Tibial artery (tissue), 4 donors: Measurements from ENCODE around the gene CELA2B.
"Not testable (repeated sequence)": the region's sequence is repeated elsewhere in the genome, so short reads cannot be mapped to it uniquely, and the experiment has no call there.

ENCODE experiments used
- DNase-seq, 2 donors: peaks; one replicate each; pipeline ENCODE4 v3.0.0-alpha.2; 2019
- H3K27ac ChIP-seq, 2 donors: fragments of 200-600 bp; sonication (generic) in 1 of 2; 1 replicate in 1 of 2; 2 replicates in 1 of 2; pipeline ENCODE4 v1.5.1; 2018 to 2019; ENCODE audit warnings: mild to moderate bottlenecking in 1 of 2
- H3K27me3 ChIP-seq, 2 donors: fragments of 200-600 bp; sonication (generic) in 1 of 2; one replicate each; pipeline versions ENCODE4 v1.5.1 to v1.6.0; 2016 to 2019
- H3K36me3 ChIP-seq, 3 donors: fragments of 200-600 bp; sonication (generic) in 2 of 3; one replicate each; pipeline ENCODE4 v1.5.1; 2016 to 2019; ENCODE audit warnings: mild to moderate bottlenecking in 2 of 3
- H3K4me1 ChIP-seq, 4 donors: fragments of 200-600 bp; sonication (generic) in 2 of 4; 1 replicate in 3 of 4; 2 replicates in 1 of 4; pipeline ENCODE4 v1.5.1; 2016 to 2019
- H3K4me3 ChIP-seq, 2 donors: fragments of 200-600 bp; sonication (generic) in 1 of 2; 1 replicate in 1 of 2; 2 replicates in 1 of 2; pipeline ENCODE4 v1.5.1; 2018 to 2019; ENCODE audit warnings: mild to moderate bottlenecking in 2 of 2
- H3K9me3 ChIP-seq, 3 donors: fragments of 200-600 bp; sonication (generic) in 1 of 3; one replicate each; pipeline ENCODE4 v1.5.1; 2016 to 2019
- CTCF ChIP-seq, 2 experiments: fragments of 200-600 bp in 1 of 2; fragments of 450-650 bp in 1 of 2; IDR thresholded peaks; one replicate each; pipeline ENCODE4 v1.5.1; 2017 to 2019; ENCODE audit warnings: antibody characterized with exemption in 2 of 2, mild to moderate bottlenecking in 1 of 2, moderate library complexity in 1 of 2
- intact Hi-C: fragments of 100-400 bp; cut with DNase I; formaldehyde crosslinking; loops from one replicate; pipeline ENCODE4 v1.15.0; 2023; ENCODE audit warnings: low total_unique reads

Gene CELA2B

GRCh38 chr1:15472587-15472986 lies 3.3 kb upstream of the CELA2B start:
- Histone ChIP-seq H3K4me3 (no peak overlapping the region), H3K9me3 (no peaks in the 10 kb centered on the region), H3K27ac (no peak overlapping the region), H3K27me3 (no peaks in the 10 kb centered on the region), H3K4me1 (no peaks in the 10 kb centered on the region), H3K36me3 (no peaks in the 10 kb centered on the region)
- TF ChIP-seq CTCF (IDR thresholded peaks at IDR 0.05): no peak
- no peak for DNase-seq
- intact Hi-C loops: no loop called here

- H3K27ac ChIP-seq: no peak overlapping the region
- H3K36me3 ChIP-seq: no peaks in the 10 kb centered on the region
- H3K4me3 ChIP-seq: no peak overlapping the region
- intact Hi-C loops: no loop called here
- TF ChIP-seq CTCF (IDR thresholded peaks at IDR 0.05): no peak
- H3K4me1 ChIP-seq: no peaks in the 10 kb centered on the region
- H3K9me3 ChIP-seq: no peaks in the 10 kb centered on the region
- H3K27me3 ChIP-seq: no peaks in the 10 kb centered on the region
- DNase-seq: no peak
Observed at GRCh38 chr1:15476927-15477326, 1.0 kb downstream of the CELA2B start.

- no peak for TF ChIP-seq CTCF (IDR thresholded peaks at IDR 0.05)
- H3K4me3 ChIP-seq: no peak overlapping the region
- H3K9me3 ChIP-seq: no peaks in the 10 kb centered on the region
- no peaks in the 10 kb centered on the region for H3K27me3 ChIP-seq
- no peaks in the 10 kb centered on the region for H3K4me1 ChIP-seq
- DNase-seq: no peak
- peaks cover 0 to 4% (median 0%) of the 10 kb centered on the region in 3 donors for H3K36me3 ChIP-seq
- H3K27ac ChIP-seq: no peak overlapping the region
- intact Hi-C loops: no loop called here
Observed at GRCh38 chr1:15477646-15478212, 1.8 kb downstream of the CELA2B start.

GRCh38 chr1:15479654-15480347 lies 3.9 kb downstream of the CELA2B start:
- H3K27me3 ChIP-seq: no peaks in the 10 kb centered on the region
- H3K36me3 ChIP-seq: peaks cover 0 to 18% (median 0%) of the 10 kb centered on the region in 3 donors
- no peak overlapping the region for H3K27ac ChIP-seq
- no peaks in the 10 kb centered on the region for H3K9me3 ChIP-seq
- H3K4me1 ChIP-seq: no peaks in the 10 kb centered on the region
- no peak for DNase-seq
- H3K4me3 ChIP-seq: no peak overlapping the region
- TF ChIP-seq CTCF (IDR thresholded peaks at IDR 0.05): no peak
- intact Hi-C loops: no loop called here

- H3K9me3 ChIP-seq, H3K27ac ChIP-seq, H3K4me1 ChIP-seq, intact Hi-C loops, H3K27me3 ChIP-seq, H3K4me3 ChIP-seq, DNase-seq: not testable (repeated sequence)
- H3K36me3 ChIP-seq: peaks cover 7 to 43% (median 9%) of the 10 kb centered on the region in 3 donors
Observed at GRCh38 chr1:15482455-15482854, 6.6 kb downstream of the CELA2B start.

GRCh38 chr1:15482983-15483543 lies 7.2 kb downstream of the CELA2B start:
- peaks cover 7 to 45% (median 9%) of the 10 kb centered on the region in 3 donors for H3K36me3 ChIP-seq
- intact Hi-C loops: not testable (repeated sequence)

More at GRCh38 chr1:15482983-15483543, 7.2 kb downstream of the CELA2B start:
- H3K27ac ChIP-seq, H3K4me1 ChIP-seq, H3K9me3 ChIP-seq, H3K27me3 ChIP-seq, DNase-seq, H3K4me3 ChIP-seq: not testable (repeated sequence)
